Activated naive CD4-positive, alpha-beta T cell treated with anti-CD3 and anti-CD28 coated beads, Interleukin-2, amount 50 U/mL, for 24 hours (primary cell): ENCODE measurements around the gene STK32C.

Source experiments
- H3K27ac Mint-ChIP-seq: one replicate; pipeline ENCODE4 v1.8.0; 2021; ENCODE audit warnings: mild to moderate bottlenecking, mixed read lengths
- H3K27me3 Mint-ChIP-seq: one replicate; pipeline ENCODE4 v1.8.0; 2021; ENCODE audit warnings: mixed read lengths
- H3K36me3 Mint-ChIP-seq: one replicate; pipeline ENCODE4 v1.8.0; 2021; ENCODE audit warnings: mixed read lengths
- H3K4me1 Mint-ChIP-seq: one replicate; pipeline ENCODE4 v1.8.0; 2021; ENCODE audit warnings: mixed read lengths
- H3K4me3 Mint-ChIP-seq: one replicate; pipeline ENCODE4 v1.8.0; 2021; ENCODE audit warnings: mild to moderate bottlenecking, mixed read lengths
- H3K9me3 Mint-ChIP-seq: one replicate; pipeline ENCODE4 v1.8.0; 2021; ENCODE audit warnings: mixed read lengths

STK32C gene

GRCh38 chr10:132259702-132260482 lies 47.9 kb downstream of the STK32C start:
- Mint-ChIP-seq H3K27ac (no peak overlapping the region), H3K4me1 (peaks cover 4% of the 10 kb centered on the region), H3K27me3 (no peaks in the 10 kb centered on the region), H3K36me3 (no peaks in the 10 kb centered on the region), H3K9me3 (no peaks in the 10 kb centered on the region), H3K4me3 (no peak overlapping the region)

- Mint-ChIP-seq H3K27me3 (no peaks in the 10 kb centered on the region), H3K4me3 (no peak overlapping the region), H3K36me3 (no peaks in the 10 kb centered on the region), H3K9me3 (no peaks in the 10 kb centered on the region), H3K27ac (no peak overlapping the region), H3K4me1 (peaks cover 4% of the 10 kb centered on the region)
These were observed 49.3 kb downstream of the STK32C start for GRCh38 chr10:132258423-132258822.

GRCh38 chr10:132257907-132258306 lies 49.8 kb downstream of the STK32C start:
- no peaks in the 10 kb centered on the region for H3K9me3 Mint-ChIP-seq
- no peaks in the 10 kb centered on the region for H3K27me3 Mint-ChIP-seq
- H3K27ac Mint-ChIP-seq: no peak overlapping the region

GRCh38 chr10:132257271-132257670 lies 50.5 kb downstream of the STK32C start:
- Mint-ChIP-seq H3K27me3 (no peaks in the 10 kb centered on the region), H3K4me1 (peaks cover 4% of the 10 kb centered on the region), H3K27ac (no peak overlapping the region), H3K36me3 (no peaks in the 10 kb centered on the region), H3K9me3 (no peaks in the 10 kb centered on the region), H3K4me3 (no peak overlapping the region)

More at GRCh38 chr10:132257907-132258306, 49.8 kb downstream of the STK32C start:
- peaks cover 4% of the 10 kb centered on the region for H3K4me1 Mint-ChIP-seq
- H3K36me3 Mint-ChIP-seq: no peaks in the 10 kb centered on the region
- H3K4me3 Mint-ChIP-seq: no peak overlapping the region

GRCh38 chr10:132256866-132257265 lies 50.9 kb downstream of the STK32C start:
- Mint-ChIP-seq H3K9me3 (no peaks in the 10 kb centered on the region), H3K4me1 (peaks cover 4% of the 10 kb centered on the region), H3K36me3 (no peaks in the 10 kb centered on the region), H3K4me3 (no peak overlapping the region), H3K27ac (no peak overlapping the region), H3K27me3 (no peaks in the 10 kb centered on the region)

GRCh38 chr10:132255489-132256344 lies 52.0 kb downstream of the STK32C start:
- Mint-ChIP-seq H3K27ac (no peak overlapping the region), H3K4me1 (peaks cover 4% of the 10 kb centered on the region), H3K36me3 (no peaks in the 10 kb centered on the region), H3K9me3 (no peaks in the 10 kb centered on the region), H3K4me3 (no peak overlapping the region), H3K27me3 (no peaks in the 10 kb centered on the region)

GRCh38 chr10:132254841-132255240 lies 52.9 kb downstream of the STK32C start:
- H3K4me3 Mint-ChIP-seq: no peak overlapping the region
- no peaks in the 10 kb centered on the region for H3K9me3 Mint-ChIP-seq
- H3K27ac Mint-ChIP-seq: no peak overlapping the region

GRCh38 chr10:132253092-132253687 lies 54.6 kb downstream of the STK32C start:
- H3K4me3 Mint-ChIP-seq: no peak overlapping the region
- H3K27me3 Mint-ChIP-seq: no peaks in the 10 kb centered on the region
- no peaks in the 10 kb centered on the region for H3K36me3 Mint-ChIP-seq
- no peak overlapping the region for H3K27ac Mint-ChIP-seq
- peaks cover 4% of the 10 kb centered on the region for H3K4me1 Mint-ChIP-seq
- H3K9me3 Mint-ChIP-seq: no peaks in the 10 kb centered on the region

More at GRCh38 chr10:132254841-132255240, 52.9 kb downstream of the STK32C start:
- H3K27me3 Mint-ChIP-seq: no peaks in the 10 kb centered on the region
- H3K4me1 Mint-ChIP-seq: peaks cover 4% of the 10 kb centered on the region
- no peaks in the 10 kb centered on the region for H3K36me3 Mint-ChIP-seq

GRCh38 chr10:132252412-132252811 lies 55.3 kb downstream of the STK32C start:
- H3K9me3 Mint-ChIP-seq: no peaks in the 10 kb centered on the region
- H3K4me1 Mint-ChIP-seq: peaks cover 4% of the 10 kb centered on the region
- no peak overlapping the region for H3K27ac Mint-ChIP-seq
- H3K36me3 Mint-ChIP-seq: no peaks in the 10 kb centered on the region
- H3K4me3 Mint-ChIP-seq: no peak overlapping the region
- no peaks in the 10 kb centered on the region for H3K27me3 Mint-ChIP-seq

- Mint-ChIP-seq H3K36me3 (no peaks in the 10 kb centered on the region), H3K4me1 (peaks cover 4% of the 10 kb centered on the region), H3K9me3 (no peaks in the 10 kb centered on the region), H3K27me3 (no peaks in the 10 kb centered on the region), H3K4me3 (no peak overlapping the region), H3K27ac (no peak overlapping the region)
These were observed 55.8 kb downstream of the STK32C start for GRCh38 chr10:132251928-132252327.

- Mint-ChIP-seq H3K36me3 (no peaks in the 10 kb centered on the region), H3K27me3 (no peaks in the 10 kb centered on the region), H3K9me3 (no peaks in the 10 kb centered on the region), H3K4me1 (peaks cover 4% of the 10 kb centered on the region), H3K27ac (no peak overlapping the region), H3K4me3 (no peak overlapping the region)
These were observed 57.0 kb downstream of the STK32C start for GRCh38 chr10:132250481-132251475.

GRCh38 chr10:132249824-132250375 lies 57.9 kb downstream of the STK32C start:
- H3K27me3 Mint-ChIP-seq: no peaks in the 10 kb centered on the region
- no peaks in the 10 kb centered on the region for H3K9me3 Mint-ChIP-seq
- no peaks in the 10 kb centered on the region for H3K36me3 Mint-ChIP-seq
- H3K4me3 Mint-ChIP-seq: no peak overlapping the region
- H3K4me1 Mint-ChIP-seq: no peaks in the 10 kb centered on the region
- no peak overlapping the region for H3K27ac Mint-ChIP-seq

- Mint-ChIP-seq H3K36me3 (no peaks in the 10 kb centered on the region), H3K4me1 (no peaks in the 10 kb centered on the region), H3K4me3 (no peak overlapping the region), H3K27ac (no peak overlapping the region), H3K27me3 (no peaks in the 10 kb centered on the region), H3K9me3 (no peaks in the 10 kb centered on the region)
These were observed 58.5 kb downstream of the STK32C start for GRCh38 chr10:132249226-132249724.

- Mint-ChIP-seq H3K4me1 (no peaks in the 10 kb centered on the region), H3K27me3 (no peaks in the 10 kb centered on the region), H3K9me3 (no peaks in the 10 kb centered on the region), H3K36me3 (no peaks in the 10 kb centered on the region), H3K4me3 (no peak overlapping the region), H3K27ac (no peak overlapping the region)
These were observed 59.1 kb downstream of the STK32C start for GRCh38 chr10:132248455-132249225.
